Thyroid gland (tissue), 4 donors: ENCODE results near the gene HDAC5. TPM values are rescaled to one million over a fixed set of nuclear protein-coding genes. Genes with fewer than 3 reads are reported as not detected.

Experiments
- DNase-seq, 2 donors: peaks; one replicate each; pipeline ENCODE4 v3.0.0-alpha.2; 2019
- H3K27ac ChIP-seq, 3 donors: fragments of 200-600 bp; sonication (generic); 1 replicate in 2 of 3; 2 replicates in 1 of 3; pipeline ENCODE4 v1.5.1; 2016 to 2019; ENCODE audit warnings: mild to moderate bottlenecking in 1 of 3, moderate library complexity in 1 of 3
- H3K27me3 ChIP-seq: fragments of 200-600 bp; sonication (generic); one replicate; pipeline ENCODE4 v1.5.1; 2019
- H3K36me3 ChIP-seq, 2 donors: fragments of 200-600 bp; sonication (generic); one replicate each; pipeline ENCODE4 v1.5.1; 2016 to 2019
- H3K4me1 ChIP-seq, 2 donors: fragments of 200-600 bp; sonication (generic); one replicate each; pipeline ENCODE4 v1.5.1; 2017 to 2019
- H3K4me3 ChIP-seq, 3 donors: fragments of 200-600 bp; sonication (generic); replicated peaks in 1 of 3; 1 replicate in 2 of 3; 2 replicates in 1 of 3; pipeline ENCODE4 v1.5.1; 2016; ENCODE audit warnings: mild to moderate bottlenecking in 1 of 3
- H3K9me3 ChIP-seq: fragments of 200-600 bp; sonication (generic); one replicate; pipeline ENCODE4 v1.5.1; 2017
- CTCF ChIP-seq, 6 experiments: fragments of 200-600 bp in 3 of 6; fragments of 450-650 bp in 3 of 6; sonication (generic) in 3 of 6; IDR thresholded peaks; one replicate each; pipeline ENCODE4 v1.5.1; 2016 to 2019; ENCODE audit warnings: antibody characterized with exemption in 6 of 6, mild to moderate bottlenecking in 2 of 6, inconsistent platforms in 1 of 6, moderate library complexity in 1 of 6
- POLR2A ChIP-seq, 2 donors: fragments of 450-650 bp; IDR thresholded peaks; one replicate each; pipeline ENCODE4 v1.6.1; 2017; ENCODE audit warnings: antibody characterized with exemption in 2 of 2, mild to moderate bottlenecking in 2 of 2, moderate library complexity in 1 of 2
- WGBS, 2 donors: methylation state at CpG; one replicate each; pipeline ENCODE4 v1.1.5; 2017; 5-methylcytosine and 5-hydroxymethylcytosine counted together
- intact Hi-C: fragments of 100-400 bp; cut with DNase I; formaldehyde crosslinking; loops from one replicate; pipeline ENCODE4 v1.15.1; 2023
- total RNA-seq, 4 donors: library from RNA; depleted of rRNA; stranded (reverse); fragments of >200 nt; gene quantifications; one replicate each; pipeline ENCODE4 v1.2.3, GENCODE V29; 2016

Gene HDAC5
- 100 to 1,000 TPM in 2 of 4 donors, 10 to 100 TPM in 2; 69.5 to 142 (median 107) TPM for total RNA-seq

GRCh38 chr17:44123356-44124117 lies at the start of gene HDAC5:
Gene HDAC5, minus strand, starts transcription at chr17:44123641. Its CDS starts 6,126 bp downstream, at chr17:44117515.
- peak; percentile 96 to 97 for DNase-seq
- TF ChIP-seq POLR2A (IDR thresholded peaks at IDR 0.05) (peak in 1 of 2 donors; percentile 92), CTCF (IDR thresholded peaks at IDR 0.05) (peak in 5 of 6 experiments; percentile 45 to 60 (median 52))
- H3K4me1 ChIP-seq = peaks cover 39 to 47% of the 10 kb centered on the region in 2 donors
- no peaks in the 10 kb centered on the region for H3K9me3 ChIP-seq
- WGBS, 2 donors = 1% methylated on average over 19 to 33 of the region's 78 CpGs
- intact Hi-C loops = loop anchor here (10.0 kb wide), 3 partner anchors 49 to 219 kb away; partner anchors contain the start of genes G6PC3, MPP2 and TMEM101
- H3K27ac ChIP-seq = peak within 1 kb of the TSS; percentile 93 to 95 (median 94)
- H3K27me3 ChIP-seq = no peaks in the 10 kb centered on the region
- peak within 1 kb of the TSS; percentile 66 to 96 (median 82) for H3K4me3 ChIP-seq
- no peaks in the 10 kb centered on the region for H3K36me3 ChIP-seq

- no peaks in the 10 kb centered on the region for H3K27me3 ChIP-seq
- H3K4me1 ChIP-seq = peaks cover 4 to 21% of the 10 kb centered on the region in 2 donors
- H3K4me3 ChIP-seq = no peak overlapping the region
- intact Hi-C loops = loop anchor here (10.0 kb wide), 1 partner anchor 227 kb away; the partner anchor contains the start of gene PPY
- DNase-seq = no peak
- TF ChIP-seq CTCF (IDR thresholded peaks at IDR 0.05) (no peak), POLR2A (IDR thresholded peaks at IDR 0.05) (no peak)
- 85 to 87% methylated on average over 7 to 17 of the region's 17 CpGs for WGBS, 2 donors
- H3K36me3 ChIP-seq = no peaks in the 10 kb centered on the region
- H3K9me3 ChIP-seq = no peaks in the 10 kb centered on the region
- no peak overlapping the region for H3K27ac ChIP-seq
Observed at GRCh38 chr17:44171931-44172455, 48.6 kb upstream of the HDAC5 start.

GRCh38 chr17:44170499-44171201 lies 47.2 kb upstream of the HDAC5 start, which contains the start of gene ASB16:
Gene ASB16, plus strand, starts transcription at chr17:44170704. Its CDS starts 86 bp downstream, at chr17:44170790.
- Histone ChIP-seq H3K27ac (peak within 1 kb of the TSS; percentile 66 to 75 (median 70)), H3K36me3 (no peaks in the 10 kb centered on the region), H3K9me3 (no peaks in the 10 kb centered on the region), H3K4me1 (peaks cover 4 to 21% of the 10 kb centered on the region in 2 donors), H3K4me3 (no peak within 1 kb of the TSS), H3K27me3 (no peaks in the 10 kb centered on the region)
- TF ChIP-seq CTCF (IDR thresholded peaks at IDR 0.05) = no peak
- peak in 1 of 2 donors; percentile 28 for TF ChIP-seq POLR2A (IDR thresholded peaks at IDR 0.05)
- intact Hi-C loops = loop anchor here (10.0 kb wide), 1 partner anchor 226 kb away; the partner anchor contains the start of gene PPY
- WGBS, 2 donors = 32 to 35% methylated on average over 4 to 9 of the region's 21 CpGs
- peak; percentile 74 to 82 for DNase-seq

- no peak overlapping the region for H3K4me3 ChIP-seq
- intact Hi-C loops = loop anchor here (10.0 kb wide), 1 partner anchor 225 kb away; the partner anchor contains the start of gene PPY
Observed at GRCh38 chr17:44170135-44170498, 46.7 kb upstream of the HDAC5 start.

More at GRCh38 chr17:44170135-44170498, 46.7 kb upstream of the HDAC5 start:
- 58 to 69% methylated on average over 4 to 5 of the region's 5 CpGs for WGBS, 2 donors
- H3K27me3 ChIP-seq = no peaks in the 10 kb centered on the region
- no peak for DNase-seq
- no peaks in the 10 kb centered on the region for H3K36me3 ChIP-seq
- TF ChIP-seq POLR2A (IDR thresholded peaks at IDR 0.05) (no peak), CTCF (IDR thresholded peaks at IDR 0.05) (no peak)
- H3K9me3 ChIP-seq = no peaks in the 10 kb centered on the region
- peaks cover 4 to 21% of the 10 kb centered on the region in 2 donors for H3K4me1 ChIP-seq
- H3K27ac ChIP-seq = peak overlapping the region; percentile 66 to 75 (median 70)
